ENCODE results near the gene COG7. TPM values are rescaled to one million over a fixed set of nuclear protein-coding genes. Genes with fewer than 3 reads are reported as not detected.

Gene COG7
- total RNA-seq, 1 experiment from 2014 or later: 17.9 TPM

- Histone ChIP-seq H3K27me3 (ENCODE audit: insufficient read depth, low read length) (no peaks in the 10 kb centered on the region), H2AFZ (ENCODE audit: low read length) (no peak overlapping the region), H3K4me2 (ENCODE audit: insufficient read depth, insufficient read length, low read length) (no peak overlapping the region), H3K9me3 (ENCODE audit: control insufficient read depth, low read depth, low read length) (no peaks in the 10 kb centered on the region), H2BK5ac (ENCODE audit: insufficient read length, low read length) (no peak overlapping the region), H2BK120ac (ENCODE audit: low read depth, low read length, poor library complexity, severe bottlenecking) (no peak overlapping the region), H3K56ac (ENCODE audit: insufficient read length, low read depth, low read length) (no peak overlapping the region), H4K8ac (replicated peaks; ENCODE audit: insufficient read length, low read depth, low read length) (no peak overlapping the region), H3K9ac (ENCODE audit: extremely low read depth, insufficient read length, low read length) (no peak overlapping the region), H3K4me1 (ENCODE audit: insufficient read depth, low read length) (no peaks in the 10 kb centered on the region), H3K18ac (ENCODE audit: insufficient read length, low read depth, low read length) (no peak overlapping the region), H3K4ac (ENCODE audit: low read depth, low read length) (no peak overlapping the region), H2AK5ac (ENCODE audit: insufficient read length, low read length) (no peak overlapping the region), H3K79me1 (ENCODE audit: insufficient read depth, low read depth, low read length, poor library complexity, severe bottlenecking) (no peaks in the 10 kb centered on the region), H3T11ph (ENCODE audit: low read length) (no peak overlapping the region), H2BK15ac (ENCODE audit: low read depth, low read length) (no peak overlapping the region), H4K20me1 (ENCODE audit: control insufficient read depth, insufficient read depth, insufficient read length) (no peaks in the 10 kb centered on the region), H3K23me2 (ENCODE audit: insufficient read length, low read depth, low read length, poor library complexity, severe bottlenecking) (peaks cover 2% of the 10 kb centered on the region), H3K14ac (ENCODE audit: insufficient read depth, low read length) (no peak overlapping the region), H4K5ac (ENCODE audit: insufficient read length, low read depth, low read length) (no peak overlapping the region), H3K27ac (ENCODE audit: insufficient read length, low read depth, low read length) (no peak overlapping the region), H2BK12ac (ENCODE audit: insufficient read length, low read depth, low read length) (no peak overlapping the region), H3K79me2 (ENCODE audit: insufficient read depth, low read length) (no peaks in the 10 kb centered on the region), H3K23ac (ENCODE audit: insufficient read length, low read depth, low read length) (no peak overlapping the region), H4K91ac (ENCODE audit: insufficient read length, low read depth, low read length) (no peak overlapping the region), H2BK20ac (ENCODE audit: low read depth, low read length, poor library complexity, severe bottlenecking) (no peak overlapping the region)
- H3K27me3 Mint-ChIP-seq (ENCODE audit: low read depth): no peaks in the 10 kb centered on the region
- no peaks in the 10 kb centered on the region; a peak in 1 of 5 replicates for H3K9me3 Mint-ChIP-seq
- H3K36me3 Mint-ChIP-seq (ENCODE audit: insufficient read depth in 1 of 3, low read depth in 3 of 3): peaks cover 9 to 54% (median 42%) of the 10 kb centered on the region in 3 experiments; a peak in 5 of 7 replicates
- no peaks in the 10 kb centered on the region for H3K4me1 Mint-ChIP-seq
- no peak overlapping the region for H3K4me3 Mint-ChIP-seq
- H3K27ac Mint-ChIP-seq: no peak overlapping the region
- no CpG with 5 or more reads among the region's 6 CpGs for WGBS (ENCODE audit: extremely low coverage, insufficient read length, low lambda C conversion rate)
- TF ChIP-seq CTCF (conservative IDR thresholded peaks at IDR 0.05): peak; percentile 95
- DNase-seq: peak; percentile 71
Measured at GRCh38 chr16:23435500-23435899, 17.5 kb downstream of the COG7 start.

All from H9 (cell line).